HEK293 (cell line): ENCODE data around the gene JCAD.

Source experiments
- CTCF ChIA-PET: fragments of 350-600 bp; formaldehyde crosslinking; extraction: SDS; loops from one replicate; lab custom pipeline; 2021; ENCODE audit warnings: antibody characterized with exemption; lab: Yijun Ruan, JAX
- POLR2A ChIA-PET: fragments of 300-600 bp; formaldehyde crosslinking; extraction: SDS; loops from one replicate; lab custom pipeline; 2020; ENCODE audit warnings: antibody characterized with exemption, inconsistent platforms; lab: Yijun Ruan, JAX
- H3K27ac ChIP-seq: fragments of 200-500 bp; sonication (Bioruptor generic); 2 replicates; pipeline ENCODE4 v1.5.1; 2014; ENCODE audit warnings: low read depth, low read length, control low read depth, inconsistent platforms; ENCODE audit errors: extremely low read depth
- H3K36me3 ChIP-seq, 2 experiments: fragments of 200-500 bp in 1 of 2; sonication (Bioruptor generic) in 1 of 2; 1 replicate in 1 of 2; 2 replicates in 1 of 2; pipeline ENCODE4 v1.5.1; 2014 to 2017; ENCODE audit warnings: inconsistent platforms in 2 of 2, low read length in 2 of 2; ENCODE audit not compliant: control insufficient read depth in 2 of 2, insufficient read depth in 1 of 2
- H3K4me1 ChIP-seq: fragments of 200-500 bp; sonication (Bioruptor generic); 2 replicates; pipeline ENCODE4 v1.5.1; 2014; ENCODE audit warnings: mild to moderate bottlenecking, low read length, inconsistent platforms; ENCODE audit not compliant: control insufficient read depth, insufficient read depth
- H3K4me3 ChIP-seq: 2 replicates; pipeline ENCODE4 v1.5.1; 2011; ENCODE audit warnings: low read depth, mild to moderate bottlenecking, control low read depth, low read length, moderate library complexity
- H3K9me3 ChIP-seq: fragments of 200-500 bp; sonication (Bioruptor generic); 2 replicates; pipeline ENCODE4 v1.5.1; 2014; ENCODE audit warnings: low read depth, low read length, inconsistent platforms; ENCODE audit not compliant: control insufficient read depth, insufficient read depth
- AEBP2 ChIP-seq: fragments of 450-650 bp; formaldehyde crosslinking; IDR thresholded peaks from 2 replicates; pipeline ENCODE4 v1.5.1; 2016; ENCODE audit warnings: missing biosample characterization, missing genetic modification characterization, borderline replicate concordance
- FEZF1 ChIP-seq: fragments of 450-650 bp; formaldehyde crosslinking; IDR thresholded peaks from 2 replicates; pipeline ENCODE4 v1.5.1; 2016; ENCODE audit warnings: missing biosample characterization, missing genetic modification characterization
- GLI2 ChIP-seq: fragments of 450-650 bp; formaldehyde crosslinking; IDR thresholded peaks from 2 replicates; pipeline ENCODE4; 2017; ENCODE audit warnings: missing biosample characterization, missing genetic modification characterization, low read depth, borderline replicate concordance
- GLI4 ChIP-seq: fragments of 450-650 bp; formaldehyde crosslinking; IDR thresholded peaks from 2 replicates; pipeline ENCODE4 v1.5.1; 2016; ENCODE audit warnings: missing biosample characterization, missing genetic modification characterization
- IKZF3 ChIP-seq: fragments of 450-650 bp; IDR thresholded peaks from 2 replicates; pipeline ENCODE4 v1.5.0; 2018; ENCODE audit warnings: missing biosample characterization, mild to moderate bottlenecking, missing genetic modification characterization, moderate library complexity
- MZF1 ChIP-seq: fragments of 450-650 bp; formaldehyde crosslinking; IDR thresholded peaks from 2 replicates; pipeline ENCODE4 v1.5.1; 2017; ENCODE audit warnings: missing biosample characterization, missing genetic modification characterization, borderline replicate concordance
- PATZ1 ChIP-seq: fragments of 450-650 bp; formaldehyde crosslinking; IDR thresholded peaks from 2 replicates; pipeline ENCODE4 v1.5.1; 2016; ENCODE audit warnings: missing biosample characterization, missing genetic modification characterization
- SALL2 ChIP-seq: fragments of 450-650 bp; formaldehyde crosslinking; IDR thresholded peaks from 2 replicates; pipeline ENCODE4 v1.5.0; 2017; ENCODE audit warnings: missing biosample characterization, mild to moderate bottlenecking, missing genetic modification characterization, borderline replicate concordance
- SETDB1 ChIP-seq: IDR thresholded peaks from one replicate; pipeline ENCODE4 v1.6.1; 2017; ENCODE audit warnings: mild to moderate bottlenecking, low read length, moderate library complexity, mixed read lengths; ENCODE audit not compliant: insufficient read length
- SP3 ChIP-seq: fragments of 450-650 bp; formaldehyde crosslinking; IDR thresholded peaks from 2 replicates; pipeline ENCODE4 v1.5.1; 2016; ENCODE audit warnings: missing biosample characterization, missing genetic modification characterization
- SP7 ChIP-seq: fragments of 450-650 bp; formaldehyde crosslinking; IDR thresholded peaks from 2 replicates; pipeline ENCODE4 v1.5.1; 2016; ENCODE audit warnings: missing biosample characterization, missing genetic modification characterization
- YY2 ChIP-seq: fragments of 450-650 bp; formaldehyde crosslinking; IDR thresholded peaks from 2 replicates; pipeline ENCODE4 v1.5.1; 2016; ENCODE audit warnings: missing biosample characterization, missing genetic modification characterization
- ZFP3 ChIP-seq: fragments of 450-650 bp; formaldehyde crosslinking; IDR thresholded peaks from 2 replicates; pipeline ENCODE4 v1.5.1; 2016; ENCODE audit warnings: low read depth, missing biosample characterization, missing genetic modification characterization
- ZNF148 ChIP-seq: fragments of 450-650 bp; formaldehyde crosslinking; IDR thresholded peaks from 2 replicates; pipeline ENCODE4 v1.5.0; 2017; ENCODE audit warnings: missing biosample characterization, missing genetic modification characterization, borderline replicate concordance
- ZNF174 ChIP-seq: fragments of 450-650 bp; formaldehyde crosslinking; IDR thresholded peaks from 2 replicates; pipeline ENCODE4 v1.5.0; 2017; ENCODE audit warnings: missing biosample characterization, mild to moderate bottlenecking, missing genetic modification characterization
- ZNF184 ChIP-seq: fragments of 450-650 bp; IDR thresholded peaks from 2 replicates; pipeline ENCODE4 v1.5.1; 2018; ENCODE audit warnings: missing biosample characterization, mild to moderate bottlenecking, missing genetic modification characterization
- ZNF311 ChIP-seq: fragments of 450-650 bp; formaldehyde crosslinking; IDR thresholded peaks from 2 replicates; pipeline ENCODE4 v1.5.1; 2017; ENCODE audit warnings: missing biosample characterization, missing genetic modification characterization, borderline replicate concordance
- ZNF341 ChIP-seq: fragments of 450-650 bp; formaldehyde crosslinking; IDR thresholded peaks from 2 replicates; pipeline ENCODE4; 2016; ENCODE audit warnings: low read depth, missing biosample characterization, missing genetic modification characterization
- ZNF37A ChIP-seq: fragments of 450-650 bp; IDR thresholded peaks from 2 replicates; pipeline ENCODE4 v1.5.1; 2018; ENCODE audit warnings: missing biosample characterization, missing genetic modification characterization
- ZNF391 ChIP-seq: fragments of 450-650 bp; formaldehyde crosslinking; IDR thresholded peaks from 2 replicates; pipeline ENCODE4 v1.5.1; 2016; ENCODE audit warnings: low read depth, missing biosample characterization, missing genetic modification characterization, borderline replicate concordance
- ZNF513 ChIP-seq: fragments of 450-650 bp; IDR thresholded peaks from 2 replicates; pipeline ENCODE4 v1.5.1; 2018; ENCODE audit warnings: missing biosample characterization, missing genetic modification characterization
- ZNF555 ChIP-seq: fragments of 450-650 bp; formaldehyde crosslinking; conservative IDR thresholded peaks from 2 replicates; pipeline ENCODE4 v1.5.1; 2017; ENCODE audit warnings: missing biosample characterization, mild to moderate bottlenecking, missing genetic modification characterization, inconsistent platforms
- ZNF558 ChIP-seq: fragments of 450-650 bp; formaldehyde crosslinking; IDR thresholded peaks from 2 replicates; pipeline ENCODE4 v1.5.1; 2016; ENCODE audit warnings: missing biosample characterization, missing genetic modification characterization
- ZNF560 ChIP-seq: fragments of 450-650 bp; formaldehyde crosslinking; IDR thresholded peaks from 2 replicates; pipeline ENCODE4 v1.5.1; 2017; ENCODE audit warnings: missing biosample characterization, missing genetic modification characterization, borderline replicate concordance
- ZNF610 ChIP-seq: fragments of 450-650 bp; formaldehyde crosslinking; IDR thresholded peaks from 2 replicates; pipeline ENCODE4 v1.5.1; 2016; ENCODE audit warnings: missing biosample characterization, missing genetic modification characterization, borderline replicate concordance
- ZNF629 ChIP-seq: fragments of 450-650 bp; formaldehyde crosslinking; IDR thresholded peaks from 2 replicates; pipeline ENCODE4 v1.5.1; 2017; ENCODE audit warnings: missing biosample characterization, missing genetic modification characterization
- ZNF692 ChIP-seq: fragments of 450-650 bp; formaldehyde crosslinking; IDR thresholded peaks from 2 replicates; pipeline ENCODE4 v1.5.1; 2016; ENCODE audit warnings: missing biosample characterization, missing genetic modification characterization
- ZNF830 ChIP-seq: fragments of 450-650 bp; IDR thresholded peaks from 2 replicates; pipeline ENCODE4 v1.5.0; 2018; ENCODE audit warnings: missing biosample characterization, missing genetic modification characterization, low read depth, mild to moderate bottlenecking, moderate library complexity
- ZNF837 ChIP-seq: fragments of 450-650 bp; formaldehyde crosslinking; IDR thresholded peaks from 2 replicates; pipeline ENCODE4 v1.5.1; 2016; ENCODE audit warnings: missing biosample characterization, missing genetic modification characterization
- ZSCAN30 ChIP-seq: fragments of 450-650 bp; IDR thresholded peaks from 2 replicates; pipeline ENCODE4 v1.5.1; 2018; ENCODE audit warnings: missing biosample characterization, mild to moderate bottlenecking, missing genetic modification characterization, moderate library complexity

Gene JCAD

GRCh38 chr10:30074933-30075332, 15.5 kb upstream of the JCAD start:
- Histone ChIP-seq H3K27ac (no peak overlapping the region), H3K4me3 (no peak overlapping the region), H3K9me3 (no peaks in the 10 kb centered on the region), H3K36me3 (no peaks in the 10 kb centered on the region), H3K4me1 (peaks cover 5% of the 10 kb centered on the region; the same call in 1 of the 2 replicates)
- ChIA-PET POLR2A (no interaction called here), CTCF (interaction anchor here (0.6 kb wide), 1 partner anchor 259 kb away, joined by 4 read pairs; no protein-coding TSS in a partner anchor)
- no peak for TF ChIP-seq ZNF184 (tag by site-specific recombination)
- TF ChIP-seq ZNF37A, result no peak
- no peak for TF ChIP-seq ZNF555 (tag by site-specific recombination)
- no peak for TF ChIP-seq IKZF3 (tag by site-specific recombination)
- TF ChIP-seq GLI2, result no peak
- no peak for TF ChIP-seq ZNF341 (tag by site-specific recombination)
- no peak for TF ChIP-seq ZNF629 (tag by site-specific recombination)
- TF ChIP-seq GLI4 (tag by site-specific recombination), result no peak
- TF ChIP-seq ZNF692, result no peak
- TF ChIP-seq FEZF1 (tag by site-specific recombination), result no peak
- no peak for TF ChIP-seq SETDB1
- TF ChIP-seq ZNF174 (tag by site-specific recombination), result no peak
- no peak for TF ChIP-seq ZNF311 (tag by site-specific recombination)
- no peak for TF ChIP-seq MZF1
- TF ChIP-seq SALL2 (tag by site-specific recombination), result no peak
- TF ChIP-seq ZNF148 (tag by site-specific recombination), result no peak
- TF ChIP-seq ZNF558, result no peak
- TF ChIP-seq PATZ1 (tag by site-specific recombination), result no peak
- TF ChIP-seq ZNF391 (tag by site-specific recombination), result no peak
- no peak for TF ChIP-seq ZFP3

GRCh38 chr10:30074090-30074489, 14.7 kb upstream of the JCAD start:
- no peaks in the 10 kb centered on the region for H3K9me3 ChIP-seq
- POLR2A ChIA-PET, result no interaction called here
- peaks cover 8% of the 10 kb centered on the region; the same call in 1 of the 2 replicates for H3K4me1 ChIP-seq
- no peak overlapping the region for H3K4me3 ChIP-seq
- CTCF ChIA-PET, result interaction anchor here (0.8 kb wide), 1 partner anchor 142 kb away, joined by 5 read pairs; no protein-coding TSS in a partner anchor
- no peaks in the 10 kb centered on the region for H3K36me3 ChIP-seq
- H3K27ac ChIP-seq, result no peak overlapping the region
- TF ChIP-seq SP7 (tag by site-specific recombination) (no peak), AEBP2 (tag by site-specific recombination) (no peak), ZSCAN30 (tag by site-specific recombination) (no peak), SP3 (tag by site-specific recombination) (no peak), ZNF830 (no peak), YY2 (tag by site-specific recombination) (no peak), ZNF513 (no peak), ZNF837 (tag by site-specific recombination) (no peak), ZNF560 (tag by site-specific recombination) (no peak), ZNF610 (no peak)
